HG02884 (cell line): Measurements from ENCODE around the gene TAX1BP3.

ENCODE experiments used
- ATAC-seq: cut with Tn5 transposase; IDR thresholded peaks from one replicate; pipeline ENCODE4 v1.9.1; 2021; ENCODE audit warnings: mild to moderate bottlenecking, moderate library complexity; ENCODE audit not compliant: unreplicated experiment

Gene TAX1BP3

GRCh38 chr17:3632287-3632686 lies 36.1 kb downstream of the TAX1BP3 start:
- no peak for ATAC-seq

- ATAC-seq: no peak
These were observed 37.6 kb downstream of the TAX1BP3 start for GRCh38 chr17:3630781-3631180.

DNA sequence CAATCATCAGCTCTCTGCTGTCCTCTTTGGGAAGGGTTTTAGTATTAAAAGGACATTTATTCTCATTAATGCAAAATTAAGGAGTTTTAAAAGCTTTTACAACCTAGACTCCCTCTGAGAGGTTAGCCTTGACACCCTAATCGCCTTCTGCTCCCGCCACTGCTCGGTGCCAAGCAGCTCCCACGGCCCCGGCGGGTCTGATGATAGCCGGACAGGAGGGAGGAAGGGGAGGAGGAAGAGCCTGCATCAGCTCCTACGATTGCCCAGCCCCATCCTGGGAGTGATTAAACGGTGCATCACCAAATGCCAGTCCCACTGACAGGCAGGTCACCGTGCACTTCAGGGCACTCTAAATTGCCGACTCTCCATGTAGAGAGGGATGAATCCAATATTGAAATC lies 40.6 kb downstream of the TAX1BP3 start:
- ATAC-seq: no peak

DNA sequence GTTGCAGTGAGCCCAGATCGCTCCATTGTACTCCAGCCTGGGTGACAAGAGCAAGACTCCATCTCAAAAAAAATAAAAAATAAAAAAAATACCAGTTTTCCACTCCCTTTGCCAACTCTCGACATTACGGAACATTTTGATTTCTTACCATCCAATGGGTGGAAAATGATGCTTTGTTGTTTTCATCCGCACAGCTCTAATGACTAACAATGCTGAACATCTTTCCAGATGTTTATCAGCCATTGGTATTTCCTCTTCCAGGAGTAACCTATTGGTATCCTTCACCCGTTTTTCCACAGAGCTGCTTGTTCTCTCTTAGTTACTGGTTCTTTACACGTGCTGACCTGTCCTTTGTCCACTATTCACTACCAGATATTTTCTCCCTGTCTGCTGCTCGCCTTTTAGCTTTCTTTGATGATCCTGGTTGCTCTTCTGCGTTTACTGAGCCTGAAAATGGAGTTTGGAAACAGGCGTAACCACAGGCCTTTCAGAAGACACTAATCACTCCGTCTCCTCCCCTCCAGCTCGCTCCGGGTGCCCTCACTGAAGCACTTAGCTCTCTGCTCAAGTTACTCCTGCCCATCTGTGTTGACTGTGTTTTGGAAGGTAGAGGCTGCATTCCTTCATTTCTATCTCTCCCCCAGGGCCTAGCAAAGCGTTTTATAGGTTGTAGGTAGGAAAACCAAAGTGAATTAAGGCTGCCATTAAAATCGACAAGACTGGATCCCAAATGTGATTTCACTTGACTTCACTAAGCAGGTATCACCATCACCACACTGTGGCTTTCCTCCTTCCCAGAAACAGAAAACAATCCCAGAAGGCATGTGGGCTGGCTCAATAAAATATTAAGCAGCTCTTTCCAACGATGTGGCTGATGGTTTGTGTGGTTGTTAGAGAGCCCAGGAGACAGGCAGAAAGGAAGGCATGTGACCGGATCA lies 41.3 kb downstream of the TAX1BP3 start:
- ATAC-seq: no peak

DNA sequence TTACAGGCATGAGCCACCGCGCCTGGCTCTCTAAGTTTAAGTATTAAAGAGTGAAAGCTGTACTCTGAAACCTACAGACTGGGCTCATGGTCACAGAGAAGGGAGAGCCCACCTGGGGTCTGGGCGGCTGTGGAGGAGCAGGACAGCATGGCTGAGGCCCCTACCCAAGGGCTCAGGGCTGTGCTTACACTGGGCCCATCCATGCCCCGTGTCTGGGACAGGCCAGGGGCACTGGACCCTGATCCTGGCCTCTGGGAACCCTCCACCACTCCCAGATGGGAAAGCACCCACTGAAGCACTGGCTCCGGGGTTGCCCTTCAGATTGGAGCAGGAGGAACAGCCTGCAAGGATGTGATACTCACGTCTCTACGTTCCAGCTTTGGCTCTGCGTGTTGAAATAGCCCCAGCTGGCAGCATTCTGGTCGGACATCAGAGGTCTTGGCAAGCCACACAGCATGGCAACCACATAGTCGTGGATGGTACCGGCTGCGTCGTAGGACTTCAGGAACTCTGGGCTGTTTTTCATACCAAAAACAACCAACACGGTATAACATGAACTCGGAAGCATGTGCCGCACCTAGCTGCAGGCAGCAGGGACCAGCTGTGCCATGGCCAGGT lies 45.3 kb downstream of the TAX1BP3 start:
- no peak for ATAC-seq

GRCh38 chr17:3621146-3621720 lies 47.1 kb downstream of the TAX1BP3 start:
- no peak for ATAC-seq

GRCh38 chr17:3615160-3615870 lies 53.1 kb downstream of the TAX1BP3 start:
- ATAC-seq: no peak

DNA sequence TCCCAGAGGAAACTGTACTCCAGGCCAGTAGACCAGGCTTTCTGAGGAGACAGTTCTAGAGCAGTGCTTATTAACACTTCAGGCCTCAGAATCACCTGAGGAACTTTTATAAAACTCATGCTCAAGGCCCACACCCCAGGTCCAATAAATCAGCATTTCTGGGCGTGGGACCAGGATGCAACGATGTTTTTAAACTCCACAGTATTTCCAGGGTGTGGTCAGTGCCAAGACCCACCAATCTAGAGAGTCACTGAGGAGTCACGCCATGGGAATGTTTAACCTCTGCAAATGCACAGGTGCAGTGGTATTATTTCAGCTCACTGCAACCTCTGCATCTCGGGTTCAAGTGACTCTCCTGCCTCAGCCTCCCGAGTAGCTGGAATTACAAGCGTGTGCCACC lies 55.3 kb downstream of the TAX1BP3 start:
- ATAC-seq: no peak
